IPS DF 6.9 (cell line): ENCODE results near the gene DNAH14.

Source experiments
- DNase-seq: peaks from one replicate; pipeline ENCODE4 v3.0.0-alpha.2; 2013; ENCODE audit warnings: low read depth, low spot score
- H3K27ac ChIP-seq: one replicate; pipeline ENCODE4 v1.5.1; 2013; ENCODE audit warnings: low read length, control low read depth
- H3K27me3 ChIP-seq: 2 replicates; pipeline ENCODE4 v1.6.1; 2013; ENCODE audit warnings: mild to moderate bottlenecking, low read length; ENCODE audit not compliant: control insufficient read depth, insufficient read depth
- H3K36me3 ChIP-seq: 2 replicates; pipeline ENCODE4 v1.6.1; 2013; ENCODE audit warnings: low read length; ENCODE audit not compliant: control insufficient read depth, insufficient read depth
- H3K4me1 ChIP-seq: 2 replicates; pipeline ENCODE4 v1.6.1; 2013; ENCODE audit warnings: low read length; ENCODE audit not compliant: control insufficient read depth, insufficient read depth
- H3K4me3 ChIP-seq: 2 replicates; pipeline ENCODE4 v1.5.1; 2013; ENCODE audit warnings: mild to moderate bottlenecking, low read length
- H3K9me3 ChIP-seq: 2 replicates; pipeline ENCODE4 v1.6.1; 2013; ENCODE audit warnings: low read length, inconsistent platforms; ENCODE audit not compliant: control insufficient read depth, insufficient read depth
- WGBS: extraction: QIAGEN DNeasy Blood & Tissue Kit; methylation state at CpG from one replicate; pipeline ENCODE4 v1.1.7; 2013; ENCODE audit warnings: mixed read lengths, missing lambda C conversion rate; ENCODE audit not compliant: insufficient read length, insufficient coverage; 5-methylcytosine and 5-hydroxymethylcytosine counted together

DNAH14 gene

GRCh38 chr1:225410036-225410435, 480.6 kb downstream of the DNAH14 start:
- no CpG with 5 or more reads among the region's 6 CpGs for WGBS
- Histone ChIP-seq H3K36me3 (peaks cover 7% of the 10 kb centered on the region; the same call in 1 of the 2 replicates), H3K27ac (no peak overlapping the region), H3K27me3 (no peaks in the 10 kb centered on the region), H3K4me3 (no peak overlapping the region), H3K4me1 (no peaks in the 10 kb centered on the region), H3K9me3 (no peaks in the 10 kb centered on the region)
- no peak for DNase-seq

GRCh38 chr1:225412321-225412720, 482.8 kb downstream of the DNAH14 start:
- Histone ChIP-seq H3K9me3 (no peaks in the 10 kb centered on the region), H3K36me3 (peaks cover 7% of the 10 kb centered on the region; the same call in 1 of the 2 replicates), H3K4me3 (no peak overlapping the region), H3K27me3 (no peaks in the 10 kb centered on the region), H3K4me1 (no peaks in the 10 kb centered on the region), H3K27ac (no peak overlapping the region)
- no peak for DNase-seq
- no CpG with 5 or more reads among the region's 10 CpGs for WGBS

GRCh38 chr1:225412803-225413351, 483.4 kb downstream of the DNAH14 start:
- Histone ChIP-seq H3K27ac (no peak overlapping the region), H3K4me1 (no peaks in the 10 kb centered on the region), H3K9me3 (no peaks in the 10 kb centered on the region), H3K36me3 (peaks cover 7% of the 10 kb centered on the region; the same call in 1 of the 2 replicates), H3K27me3 (no peaks in the 10 kb centered on the region), H3K4me3 (no peak overlapping the region)
- DNase-seq = no peak
- no CpG with 5 or more reads among the region's 10 CpGs for WGBS

- peaks cover 7% of the 10 kb centered on the region; the same call in 1 of the 2 replicates for H3K36me3 ChIP-seq
- H3K27me3 ChIP-seq = no peaks in the 10 kb centered on the region
- no peak overlapping the region for H3K27ac ChIP-seq
- H3K9me3 ChIP-seq = no peaks in the 10 kb centered on the region
- no peaks in the 10 kb centered on the region for H3K4me1 ChIP-seq
- H3K4me3 ChIP-seq = no peak overlapping the region
- no peak for DNase-seq
- no CpG with 5 or more reads among the region's 5 CpGs for WGBS
Measured at GRCh38 chr1:225413708-225414375, 484.4 kb downstream of the DNAH14 start.

GRCh38 chr1:225415307-225415706, 485.8 kb downstream of the DNAH14 start:
- Histone ChIP-seq H3K4me3 (no peak overlapping the region), H3K4me1 (no peaks in the 10 kb centered on the region), H3K9me3 (no peaks in the 10 kb centered on the region), H3K27me3 (no peaks in the 10 kb centered on the region), H3K27ac (no peak overlapping the region), H3K36me3 (peaks cover 6% of the 10 kb centered on the region; the same call in 1 of the 2 replicates)
- no CpG with 5 or more reads among the region's 4 CpGs for WGBS
- no peak for DNase-seq

GRCh38 chr1:225415967-225416745, 486.7 kb downstream of the DNAH14 start:
- no peak for DNase-seq
- no peak overlapping the region for H3K27ac ChIP-seq
- H3K9me3 ChIP-seq = no peaks in the 10 kb centered on the region
- H3K4me3 ChIP-seq = no peak overlapping the region
- no peaks in the 10 kb centered on the region for H3K4me1 ChIP-seq
- H3K36me3 ChIP-seq = peaks cover 5% of the 10 kb centered on the region; the same call in 1 of the 2 replicates
- WGBS = no CpG with 5 or more reads among the region's 11 CpGs
- no peaks in the 10 kb centered on the region for H3K27me3 ChIP-seq

GRCh38 chr1:225418059-225418458, 488.6 kb downstream of the DNAH14 start:
- peaks cover 3% of the 10 kb centered on the region; the same call in 1 of the 2 replicates for H3K36me3 ChIP-seq
- H3K4me1 ChIP-seq = no peaks in the 10 kb centered on the region
- no peak overlapping the region for H3K27ac ChIP-seq
- H3K9me3 ChIP-seq = no peaks in the 10 kb centered on the region
- DNase-seq = no peak
- no CpG with 5 or more reads among the region's 2 CpGs for WGBS
- H3K4me3 ChIP-seq = no peak overlapping the region
- H3K27me3 ChIP-seq = no peaks in the 10 kb centered on the region

GRCh38 chr1:225418598-225418997, 489.1 kb downstream of the DNAH14 start:
- DNase-seq = no peak
- Histone ChIP-seq H3K4me3 (no peak overlapping the region), H3K4me1 (no peaks in the 10 kb centered on the region), H3K36me3 (peaks cover 3% of the 10 kb centered on the region; the same call in 1 of the 2 replicates), H3K27me3 (no peaks in the 10 kb centered on the region), H3K9me3 (no peaks in the 10 kb centered on the region), H3K27ac (no peak overlapping the region)
- no CpG with 5 or more reads among the region's 4 CpGs for WGBS

- Histone ChIP-seq H3K27ac (no peak overlapping the region), H3K4me3 (no peak overlapping the region), H3K36me3 (no peaks in the 10 kb centered on the region; the same call in 1 of the 2 replicates), H3K9me3 (no peaks in the 10 kb centered on the region), H3K4me1 (peaks cover 4% of the 10 kb centered on the region), H3K27me3 (no peaks in the 10 kb centered on the region)
- WGBS = no CpG with 5 or more reads among the region's 14 CpGs
- DNase-seq = no peak
Measured at GRCh38 chr1:225422031-225422605, 492.6 kb downstream of the DNAH14 start.

- Histone ChIP-seq H3K4me3 (no peak overlapping the region), H3K36me3 (no peaks in the 10 kb centered on the region; the same call in 1 of the 2 replicates)
- no CpG with 5 or more reads among the region's 7 CpGs for WGBS
Measured at GRCh38 chr1:225422795-225423517, 493.5 kb downstream of the DNAH14 start.

More at GRCh38 chr1:225422795-225423517, 493.5 kb downstream of the DNAH14 start:
- Histone ChIP-seq H3K27me3 (no peaks in the 10 kb centered on the region), H3K9me3 (no peaks in the 10 kb centered on the region), H3K4me1 (peaks cover 4% of the 10 kb centered on the region), H3K27ac (no peak overlapping the region)
- no peak for DNase-seq
